HCT116 (cell line): ENCODE results near the gene CISTR.

Experiments
- CBX3 ChIP-seq: IDR thresholded peaks from 2 replicates; pipeline ENCODE4 v1.6.1; 2012; ENCODE audit warnings: low read depth
- CTCF ChIP-seq, 3 experiments: fragments of 200-600 bp in 1 of 3; sonication (generic) in 1 of 3; IDR thresholded peaks in 2 of 3; conservative IDR thresholded peaks in 1 of 3; 2 replicates each; pipeline ENCODE4 v1.5.1; 2012 to 2017; ENCODE audit warnings: low read depth in 2 of 3, low read length in 2 of 3, antibody characterized with exemption in 1 of 3, borderline replicate concordance in 1 of 3, control low read depth in 1 of 3, mild to moderate bottlenecking in 1 of 3, mixed read lengths in 1 of 3, mixed run types in 1 of 3, moderate library complexity in 1 of 3; ENCODE audit not compliant: insufficient read depth in 1 of 3
- POLR2A ChIP-seq: IDR thresholded peaks from 2 replicates; pipeline ENCODE4 v1.7.0; 2011; ENCODE audit warnings: borderline replicate concordance; ENCODE audit not compliant: insufficient read depth, insufficient read length; ENCODE audit errors: extremely low read depth
- SIN3A ChIP-seq: IDR thresholded peaks from 2 replicates; pipeline ENCODE4 v1.6.1; 2012; ENCODE audit warnings: low read depth
- TF ChIP-seq, protein P1 (sequence below): IDR thresholded peaks from 2 replicates; pipeline ENCODE4 v1.6.1; 2012
- TF ChIP-seq, protein P2 (sequence below): IDR thresholded peaks from 2 replicates; pipeline ENCODE4 v1.6.1; 2012; ENCODE audit warnings: low read depth

DNA sequence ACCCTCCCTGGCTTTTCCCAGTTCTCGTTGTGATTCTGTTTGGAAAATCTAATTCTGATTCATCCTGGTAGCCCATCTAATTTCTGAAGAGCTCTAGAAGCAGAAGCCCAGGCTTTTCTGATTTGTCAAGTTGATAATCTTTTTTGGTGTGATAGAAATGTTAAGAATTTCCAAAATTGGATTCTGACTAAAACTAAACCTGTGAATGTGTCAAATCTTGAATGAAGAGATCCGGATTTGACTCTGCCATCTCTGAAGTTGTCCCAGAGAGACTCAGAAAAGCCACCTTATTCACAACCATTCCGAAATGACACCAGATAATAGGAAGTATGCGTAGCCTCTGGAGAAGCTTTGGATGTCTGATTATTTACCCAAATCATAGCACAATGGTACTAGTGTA is 12.8 kb upstream of the CISTR start:
- no peak for TF ChIP-seq CTCF (IDR thresholded peaks at IDR 0.05 in 2 of 3, conservative IDR thresholded peaks at IDR 0.05 in 1 of 3; ENCODE audit: borderline replicate concordance in 1 of 3, insufficient read depth in 1 of 3, low read depth in 2 of 3, low read length in 2 of 3)
- TF ChIP-seq, protein P1, sequence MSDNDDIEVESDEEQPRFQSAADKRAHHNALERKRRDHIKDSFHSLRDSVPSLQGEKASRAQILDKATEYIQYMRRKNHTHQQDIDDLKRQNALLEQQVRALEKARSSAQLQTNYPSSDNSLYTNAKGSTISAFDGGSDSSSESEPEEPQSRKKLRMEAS: no peak
- TF ChIP-seq POLR2A: no peak
- no peak for TF ChIP-seq CBX3
- no peak for TF ChIP-seq SIN3A
- TF ChIP-seq, protein P2, sequence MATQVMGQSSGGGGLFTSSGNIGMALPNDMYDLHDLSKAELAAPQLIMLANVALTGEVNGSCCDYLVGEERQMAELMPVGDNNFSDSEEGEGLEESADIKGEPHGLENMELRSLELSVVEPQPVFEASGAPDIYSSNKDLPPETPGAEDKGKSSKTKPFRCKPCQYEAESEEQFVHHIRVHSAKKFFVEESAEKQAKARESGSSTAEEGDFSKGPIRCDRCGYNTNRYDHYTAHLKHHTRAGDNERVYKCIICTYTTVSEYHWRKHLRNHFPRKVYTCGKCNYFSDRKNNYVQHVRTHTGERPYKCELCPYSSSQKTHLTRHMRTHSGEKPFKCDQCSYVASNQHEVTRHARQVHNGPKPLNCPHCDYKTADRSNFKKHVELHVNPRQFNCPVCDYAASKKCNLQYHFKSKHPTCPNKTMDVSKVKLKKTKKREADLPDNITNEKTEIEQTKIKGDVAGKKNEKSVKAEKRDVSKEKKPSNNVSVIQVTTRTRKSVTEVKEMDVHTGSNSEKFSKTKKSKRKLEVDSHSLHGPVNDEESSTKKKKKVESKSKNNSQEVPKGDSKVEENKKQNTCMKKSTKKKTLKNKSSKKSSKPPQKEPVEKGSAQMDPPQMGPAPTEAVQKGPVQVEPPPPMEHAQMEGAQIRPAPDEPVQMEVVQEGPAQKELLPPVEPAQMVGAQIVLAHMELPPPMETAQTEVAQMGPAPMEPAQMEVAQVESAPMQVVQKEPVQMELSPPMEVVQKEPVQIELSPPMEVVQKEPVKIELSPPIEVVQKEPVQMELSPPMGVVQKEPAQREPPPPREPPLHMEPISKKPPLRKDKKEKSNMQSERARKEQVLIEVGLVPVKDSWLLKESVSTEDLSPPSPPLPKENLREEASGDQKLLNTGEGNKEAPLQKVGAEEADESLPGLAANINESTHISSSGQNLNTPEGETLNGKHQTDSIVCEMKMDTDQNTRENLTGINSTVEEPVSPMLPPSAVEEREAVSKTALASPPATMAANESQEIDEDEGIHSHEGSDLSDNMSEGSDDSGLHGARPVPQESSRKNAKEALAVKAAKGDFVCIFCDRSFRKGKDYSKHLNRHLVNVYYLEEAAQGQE: no peak
